ENCODE measurements around the gene MPG. TPM values are rescaled to one million over a fixed set of nuclear protein-coding genes. Genes with fewer than 3 reads are reported as not detected.
"Not testable (repeated sequence)": the region's sequence is repeated elsewhere in the genome, so short reads cannot be mapped to it uniquely, and the experiment has no call there.

The MPG gene
- total and polyA plus RNA-seq, 5 experiments from 2014 or later, result 24.5 to 57.7 (median 46.0) TPM

GRCh38 chr16:116015-116414 lies 38.0 kb downstream of the MPG start:
- peaks cover 0 to 11% (median 4%) of the 10 kb centered on the region in 4 donors for H3K4me1 Mint-ChIP-seq
- no peaks in the 10 kb centered on the region for H3K27me3 Mint-ChIP-seq
- POLR2A ChIA-PET, result no interaction called here
- no peaks in the 10 kb centered on the region for H3K9me3 Mint-ChIP-seq
- DNase-seq (no peak), ATAC-seq (no peak)
- H3K4me3 Mint-ChIP-seq, result no peak overlapping the region
- H3K27ac Mint-ChIP-seq, result no peak overlapping the region
- peaks cover 0 to 56% (median 6%) of the 10 kb centered on the region in 3 donors for H3K36me3 Mint-ChIP-seq

GRCh38 chr16:117379-118365 lies 39.6 kb downstream of the MPG start:
- no peak overlapping the region for H3K4me3 Mint-ChIP-seq
- peak; percentile 84 to 96 for ATAC-seq
- POLR2A ChIA-PET, result interaction anchor here (0.6 to 1.3 kb wide), 4 partner anchors 11 to 253 kb away, joined by 3 to 4 read pairs (median 4); partner anchors contain the start of gene MRPL28
- peak; percentile 50 to 85 (median 70) for DNase-seq
- peak overlapping the region in 1 of 10 donors; percentile 15 for H3K27ac Mint-ChIP-seq
- H3K4me1 Mint-ChIP-seq, result peaks cover 0 to 11% (median 5%) of the 10 kb centered on the region in 4 donors
- no peaks in the 10 kb centered on the region for H3K27me3 Mint-ChIP-seq
- peaks cover 0 to 43% (median 3%) of the 10 kb centered on the region in 3 donors for H3K36me3 Mint-ChIP-seq
- H3K9me3 Mint-ChIP-seq, result no peaks in the 10 kb centered on the region

GRCh38 chr16:118857-119256 lies 40.8 kb downstream of the MPG start:
- H3K9me3 Mint-ChIP-seq, result no peaks in the 10 kb centered on the region
- ATAC-seq (no peak), DNase-seq (no peak)
- peaks cover 0 to 13% (median 8%) of the 10 kb centered on the region in 4 donors for H3K4me1 Mint-ChIP-seq
- no peak overlapping the region for H3K4me3 Mint-ChIP-seq
- H3K36me3 Mint-ChIP-seq, result peaks cover 0 to 45% (median 3%) of the 10 kb centered on the region in 3 donors
- POLR2A ChIA-PET, result no interaction called here
- H3K27ac Mint-ChIP-seq, result no peak overlapping the region
- no peaks in the 10 kb centered on the region for H3K27me3 Mint-ChIP-seq

GRCh38 chr16:119295-119694 lies 41.3 kb downstream of the MPG start:
- H3K36me3 Mint-ChIP-seq, result peaks cover 0 to 45% (median 3%) of the 10 kb centered on the region in 3 donors
- no peak overlapping the region for H3K4me3 Mint-ChIP-seq
- peaks cover 0 to 13% (median 9%) of the 10 kb centered on the region in 4 donors for H3K4me1 Mint-ChIP-seq
- POLR2A ChIA-PET, result no interaction called here
- ATAC-seq (no peak), DNase-seq (no peak)
- no peaks in the 10 kb centered on the region for H3K27me3 Mint-ChIP-seq
- no peak overlapping the region for H3K27ac Mint-ChIP-seq
- no peaks in the 10 kb centered on the region for H3K9me3 Mint-ChIP-seq

- H3K27ac Mint-ChIP-seq, result peak overlapping the region in 1 of 10 donors; percentile 17
- POLR2A ChIA-PET, result no interaction called here
- H3K4me1 Mint-ChIP-seq, result peaks cover 0 to 16% (median 9%) of the 10 kb centered on the region in 4 donors
- H3K36me3 Mint-ChIP-seq, result peaks cover 0 to 47% (median under 1%) of the 10 kb centered on the region in 3 donors
- no peak overlapping the region for H3K4me3 Mint-ChIP-seq
- ATAC-seq (no peak), DNase-seq (no peak)
- H3K9me3 Mint-ChIP-seq, result no peaks in the 10 kb centered on the region
- H3K27me3 Mint-ChIP-seq, result no peaks in the 10 kb centered on the region
Measured at GRCh38 chr16:119835-120491, 41.9 kb downstream of the MPG start.

- peaks cover 0 to 21% (median 9%) of the 10 kb centered on the region in 4 donors for H3K4me1 Mint-ChIP-seq
- DNase-seq (no peak), ATAC-seq (no peak)
- peak overlapping the region in 2 of 10 donors; percentile 51 to 76 for H3K27ac Mint-ChIP-seq
- H3K36me3 Mint-ChIP-seq, result peaks cover 0 to 42% (median 2%) of the 10 kb centered on the region in 3 donors
- POLR2A ChIA-PET, result no interaction called here
- no peak overlapping the region for H3K4me3 Mint-ChIP-seq
- no peaks in the 10 kb centered on the region for H3K9me3 Mint-ChIP-seq
- no peaks in the 10 kb centered on the region for H3K27me3 Mint-ChIP-seq
Measured at GRCh38 chr16:120756-121155, 42.7 kb downstream of the MPG start.

- no peak overlapping the region for H3K4me3 Mint-ChIP-seq
- peaks cover 0 to 33% (median 2%) of the 10 kb centered on the region in 3 donors for H3K36me3 Mint-ChIP-seq
- no peaks in the 10 kb centered on the region for H3K27me3 Mint-ChIP-seq
- H3K9me3 Mint-ChIP-seq, result no peaks in the 10 kb centered on the region
- H3K27ac Mint-ChIP-seq, result peak overlapping the region in 1 of 10 donors; percentile 73
- DNase-seq (no peak), ATAC-seq (no peak)
- H3K4me1 Mint-ChIP-seq, result peaks cover 0 to 22% (median 11%) of the 10 kb centered on the region in 4 donors
- POLR2A ChIA-PET, result no interaction called here
Measured at GRCh38 chr16:122361-122760, 44.3 kb downstream of the MPG start.

- POLR2A ChIA-PET, H3K9me3 Mint-ChIP-seq, DNase-seq, H3K27me3 Mint-ChIP-seq, ATAC-seq: not testable (repeated sequence)
- Mint-ChIP-seq H3K4me3 (peak overlapping the region in 1 of 10 donors; percentile 14), H3K4me1 (peaks cover under 1 to 18% (median 4%) of the 10 kb centered on the region in 4 donors), H3K27ac (peak overlapping the region in 2 of 10 donors; percentile 41 to 90), H3K36me3 (peaks cover 0 to 33% (median 2%) of the 10 kb centered on the region in 3 donors)
Measured at GRCh38 chr16:123558-124350, 45.7 kb downstream of the MPG start.

- POLR2A ChIA-PET, result interaction anchor here (1.1 kb wide), 1 partner anchor 13 kb away, joined by 3 read pairs; no protein-coding TSS in a partner anchor
- no peak overlapping the region for H3K4me3 Mint-ChIP-seq
Measured at GRCh38 chr16:125011-125410, 47.0 kb downstream of the MPG start.

GRCh38 chr16:129075-129474 lies 51.0 kb downstream of the MPG start:
- DNase-seq, result no peak
- no peaks in the 10 kb centered on the region for H3K9me3 Mint-ChIP-seq
- POLR2A ChIA-PET, result no interaction called here
- peak; percentile 41 to 80 for ATAC-seq
- H3K36me3 Mint-ChIP-seq, result peaks cover 0 to 21% (median 2%) of the 10 kb centered on the region in 3 donors
- H3K27ac Mint-ChIP-seq, result peak overlapping the region in 7 of 10 donors; percentile 29 to 76 (median 68)
- H3K4me3 Mint-ChIP-seq, result peak overlapping the region in 6 of 10 donors; percentile 8 to 38 (median 23)
- peaks cover 25 to 41% (median 36%) of the 10 kb centered on the region in 4 donors for H3K4me1 Mint-ChIP-seq
- no peaks in the 10 kb centered on the region for H3K27me3 Mint-ChIP-seq

More at GRCh38 chr16:125011-125410, 47.0 kb downstream of the MPG start:
- peaks cover 0 to 36% (median 2%) of the 10 kb centered on the region in 3 donors for H3K36me3 Mint-ChIP-seq
- ATAC-seq, result no peak
- peaks cover 11 to 31% (median 15%) of the 10 kb centered on the region in 4 donors for H3K4me1 Mint-ChIP-seq
- H3K27me3 Mint-ChIP-seq, result no peaks in the 10 kb centered on the region
- peak overlapping the region in 1 of 10 donors; percentile 52 for H3K27ac Mint-ChIP-seq
- DNase-seq, result no peak
- H3K9me3 Mint-ChIP-seq, result no peaks in the 10 kb centered on the region

GRCh38 chr16:130533-131173 lies 52.6 kb downstream of the MPG start:
- Mint-ChIP-seq H3K9me3 (no peaks in the 10 kb centered on the region), H3K27me3 (no peaks in the 10 kb centered on the region), H3K4me1 (peaks cover 27 to 48% (median 43%) of the 10 kb centered on the region in 4 donors), H3K27ac (peak overlapping the region in 1 of 10 donors; percentile 73), H3K4me3 (no peak overlapping the region), H3K36me3 (peaks cover 0 to 14% (median 0%) of the 10 kb centered on the region in 3 donors)
- ATAC-seq (no peak), DNase-seq (no peak)
- POLR2A ChIA-PET, result interaction anchor here (0.6 kb wide), 1 partner anchor 1481 kb away, joined by 3 read pairs; the partner anchor contains the start of genes CRAMP1 and IFT140

Measured in naive thymus-derived CD8-positive, alpha-beta T cell (primary cell).